ENCODE measurements around the gene OTUD4.
A peak's percentile ranks its signal among the peaks of the same experiment; 100 is the strongest.
"Not testable (repeated sequence)": the region's sequence is repeated elsewhere in the genome, so short reads cannot be mapped to it uniquely, and the experiment has no call there.

Gene OTUD4

DNA sequence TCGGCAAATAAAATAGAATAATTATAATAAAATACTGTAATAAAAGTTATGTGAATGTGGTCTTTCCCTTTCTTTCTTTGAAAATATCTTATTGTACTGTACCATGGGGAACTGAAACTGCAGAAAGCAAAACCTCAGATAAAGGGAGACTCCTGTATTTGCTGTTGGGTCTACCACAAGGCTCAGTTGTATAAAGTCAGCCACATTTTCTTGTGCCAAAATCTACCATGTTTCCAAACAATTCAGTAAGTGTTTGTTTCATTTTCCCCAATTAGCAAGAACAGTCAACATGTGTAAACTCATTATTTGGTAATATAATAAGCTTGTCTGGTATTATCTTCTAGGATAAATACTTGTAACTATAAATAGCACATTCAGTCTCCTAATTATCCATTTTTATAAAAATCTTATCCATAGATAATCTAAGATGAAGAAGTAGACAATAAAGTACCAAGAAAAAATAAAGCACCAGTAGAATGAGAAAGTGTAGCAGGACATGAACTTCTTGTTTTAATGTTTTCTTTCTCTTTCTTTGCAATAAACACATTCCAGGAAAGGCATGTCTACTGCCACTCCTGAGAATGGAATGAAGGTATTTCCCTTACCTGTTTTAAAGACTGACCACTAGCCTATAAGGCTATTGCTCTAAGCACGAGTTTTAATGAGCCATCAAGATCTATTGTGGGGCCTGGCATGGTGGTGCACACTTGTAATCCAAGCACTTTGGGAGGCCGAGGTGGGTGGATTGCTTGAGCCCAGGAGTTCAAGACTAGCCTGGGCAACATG, 15.0 kb upstream of the OTUD4 start:
- DNase-seq (ENCODE audit: insufficient read length, low spot score) (no peak), FAIRE-seq (no peak)
- no peak for TF ChIP-seq POLR2A (IDR thresholded peaks at IDR 0.05; ENCODE audit: low read depth, low read length)

GRCh38 chr4:145189981-145190380, 9.6 kb upstream of the OTUD4 start:
- TF ChIP-seq POLR2A (IDR thresholded peaks at IDR 0.05; ENCODE audit: low read depth, low read length), result no peak
- DNase-seq (ENCODE audit: insufficient read length, low spot score) (no peak), FAIRE-seq (no peak)

GRCh38 chr4:145186729-145187128, 6.3 kb upstream of the OTUD4 start:
- no peak for TF ChIP-seq POLR2A (IDR thresholded peaks at IDR 0.05; ENCODE audit: low read depth, low read length)
- DNase-seq (ENCODE audit: insufficient read length, low spot score), result no peak
- no peak for FAIRE-seq

- DNase-seq (ENCODE audit: insufficient read length, low spot score), result no peak
- TF ChIP-seq POLR2A (IDR thresholded peaks at IDR 0.05; ENCODE audit: low read depth, low read length), result no peak
- FAIRE-seq, result no peak
Observed at GRCh38 chr4:145183581-145183980, 3.2 kb upstream of the OTUD4 start.

- DNase-seq (ENCODE audit: insufficient read length, low spot score) (no peak), FAIRE-seq (no peak)
- no peak for TF ChIP-seq POLR2A (IDR thresholded peaks at IDR 0.05; ENCODE audit: low read depth, low read length)
Observed at GRCh38 chr4:145183023-145183422, 2.6 kb upstream of the OTUD4 start.

- no peak for DNase-seq (ENCODE audit: insufficient read length, low spot score)
- FAIRE-seq, result no peak
- no peak for TF ChIP-seq POLR2A (IDR thresholded peaks at IDR 0.05; ENCODE audit: low read depth, low read length)
Observed at GRCh38 chr4:145182222-145182621, 1.8 kb upstream of the OTUD4 start.

DNA sequence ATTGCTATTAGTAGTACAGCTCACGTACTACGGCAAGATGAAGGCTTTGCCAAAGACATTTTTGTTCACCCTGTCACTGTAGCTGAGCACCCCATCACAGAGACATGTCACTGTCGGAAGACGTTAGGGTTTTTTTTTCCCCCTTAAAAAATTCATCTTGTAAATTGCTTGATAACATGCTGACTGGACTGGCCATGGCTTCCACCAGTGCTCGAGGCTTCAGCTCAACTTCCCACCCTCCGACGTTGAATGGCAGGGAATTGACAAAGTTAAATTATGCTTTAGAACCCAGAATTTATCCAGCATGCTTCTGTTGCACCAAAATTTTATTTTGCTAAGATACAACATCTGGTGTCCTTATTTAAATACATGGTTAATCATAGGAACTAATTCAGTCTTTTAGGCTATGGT, 707 bp upstream of the OTUD4 start:
- DNase-seq (ENCODE audit: insufficient read length, low spot score) (no peak), FAIRE-seq (no peak)
- no peak for TF ChIP-seq POLR2A (IDR thresholded peaks at IDR 0.05; ENCODE audit: low read depth, low read length)

DNA sequence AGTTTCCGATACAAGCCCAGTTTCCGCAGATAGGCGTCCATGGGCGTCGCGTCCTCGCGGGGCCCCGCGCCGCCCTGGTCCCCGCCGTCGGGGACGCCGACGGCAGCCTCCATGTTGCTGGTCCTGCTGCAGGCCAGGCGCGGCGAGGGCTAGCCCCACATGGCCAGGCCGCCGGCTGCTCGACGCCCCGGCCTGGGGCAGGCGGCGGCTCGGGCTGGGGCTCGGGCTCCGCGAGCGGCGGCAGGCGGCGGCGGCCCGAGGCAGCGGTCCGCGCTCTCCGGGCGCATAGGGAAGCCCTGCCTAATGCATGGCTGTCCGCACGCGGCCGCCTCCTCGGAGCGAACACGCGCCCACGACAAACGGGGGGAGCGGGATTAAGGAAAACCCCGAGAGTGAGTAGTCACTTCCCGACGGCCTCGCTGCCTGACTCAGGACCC, 510 bp downstream of the OTUD4 start:
- DNase-seq (ENCODE audit: insufficient read length, low spot score); FAIRE-seq: not testable (repeated sequence)

GRCh38 chr4:145179281-145179860, 1.0 kb downstream of the OTUD4 start:
- FAIRE-seq (no peak), DNase-seq (ENCODE audit: insufficient read length, low spot score) (no peak)
- peak; percentile 45; the same call in 1 of the 2 replicates for TF ChIP-seq POLR2A (IDR thresholded peaks at IDR 0.05; ENCODE audit: low read depth, low read length)

DNA sequence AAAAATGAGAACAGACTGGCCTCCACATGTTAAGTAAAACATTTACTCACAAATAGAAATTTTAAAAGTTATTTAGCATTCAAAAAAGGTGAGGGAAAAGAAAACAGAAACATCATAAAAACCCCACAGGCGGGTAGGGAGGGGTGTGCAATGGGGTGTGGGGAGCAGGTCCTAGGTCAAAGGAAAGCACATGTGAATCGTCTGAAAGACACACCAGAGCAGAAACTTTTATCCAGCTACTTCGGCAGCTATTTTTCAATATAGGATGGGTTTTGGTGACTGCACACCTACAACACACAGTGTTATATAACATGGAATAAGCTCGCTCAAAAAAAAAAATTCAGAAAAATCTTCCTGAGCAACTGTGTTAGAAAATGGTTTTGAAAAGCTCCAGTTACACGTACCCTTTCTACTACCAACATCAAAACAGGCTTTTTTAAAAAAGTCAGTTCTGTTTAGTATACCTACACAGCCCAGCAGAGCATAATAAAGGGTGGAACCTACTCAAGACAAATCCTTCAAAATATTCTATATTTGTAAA, 1.6 kb downstream of the OTUD4 start:
- no peak for TF ChIP-seq POLR2A (IDR thresholded peaks at IDR 0.05; ENCODE audit: low read depth, low read length)
- DNase-seq (ENCODE audit: insufficient read length, low spot score), result no peak
- FAIRE-seq, result no peak

DNA sequence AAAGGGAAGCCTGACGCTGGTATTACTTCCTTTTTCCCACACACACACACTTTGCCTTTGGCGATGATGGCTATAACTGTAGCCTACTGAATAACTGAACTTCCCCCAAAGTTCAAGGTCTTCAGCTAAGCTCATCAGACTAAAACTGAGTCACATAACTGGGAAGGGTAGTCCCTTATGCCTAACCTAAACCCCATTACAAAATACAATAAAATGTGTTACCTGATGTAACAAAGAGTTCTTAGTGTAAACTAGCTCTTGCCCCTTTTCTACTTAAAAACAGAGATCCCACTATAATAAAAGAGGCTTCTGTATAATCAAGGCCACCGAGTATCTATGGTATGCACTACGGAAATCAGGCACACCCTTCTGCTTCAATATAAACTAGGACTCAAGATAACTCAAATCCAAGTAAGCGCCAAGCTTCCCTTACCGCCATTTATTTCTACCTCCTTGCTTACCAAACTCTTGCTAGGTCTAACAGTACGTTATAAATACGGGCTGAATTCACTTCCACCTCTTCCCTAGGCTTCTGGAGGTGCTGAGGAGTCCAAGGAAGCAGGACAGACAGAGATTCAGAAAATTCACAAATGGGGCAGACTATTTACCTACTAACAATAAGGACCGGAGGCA, 2.4 kb downstream of the OTUD4 start:
- DNase-seq (ENCODE audit: insufficient read length, low spot score) (no peak), FAIRE-seq (no peak)
- no peak for TF ChIP-seq POLR2A (IDR thresholded peaks at IDR 0.05; ENCODE audit: low read depth, low read length)

DNA sequence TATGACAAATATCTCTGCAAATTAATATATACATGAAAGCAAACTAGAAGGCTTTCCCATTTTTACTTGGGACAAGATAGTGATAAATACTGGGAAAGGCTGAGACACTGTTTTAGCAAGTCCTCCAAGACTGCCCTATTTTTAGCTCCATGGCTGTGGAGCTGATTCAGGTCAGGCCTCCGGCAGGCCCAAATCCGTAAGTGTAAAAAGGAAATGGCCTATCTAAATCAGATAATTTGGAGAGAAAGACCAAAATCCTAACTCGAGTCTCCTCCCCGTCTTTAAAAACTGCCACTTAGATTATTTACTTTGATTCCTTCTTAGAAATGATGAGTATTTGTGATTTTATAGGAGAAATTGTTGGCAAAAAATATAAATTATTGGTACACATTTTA, 2.9 kb downstream of the OTUD4 start:
- no peak for TF ChIP-seq POLR2A (IDR thresholded peaks at IDR 0.05; ENCODE audit: low read depth, low read length)
- DNase-seq (ENCODE audit: insufficient read length, low spot score), result no peak
- no peak for FAIRE-seq

DNA sequence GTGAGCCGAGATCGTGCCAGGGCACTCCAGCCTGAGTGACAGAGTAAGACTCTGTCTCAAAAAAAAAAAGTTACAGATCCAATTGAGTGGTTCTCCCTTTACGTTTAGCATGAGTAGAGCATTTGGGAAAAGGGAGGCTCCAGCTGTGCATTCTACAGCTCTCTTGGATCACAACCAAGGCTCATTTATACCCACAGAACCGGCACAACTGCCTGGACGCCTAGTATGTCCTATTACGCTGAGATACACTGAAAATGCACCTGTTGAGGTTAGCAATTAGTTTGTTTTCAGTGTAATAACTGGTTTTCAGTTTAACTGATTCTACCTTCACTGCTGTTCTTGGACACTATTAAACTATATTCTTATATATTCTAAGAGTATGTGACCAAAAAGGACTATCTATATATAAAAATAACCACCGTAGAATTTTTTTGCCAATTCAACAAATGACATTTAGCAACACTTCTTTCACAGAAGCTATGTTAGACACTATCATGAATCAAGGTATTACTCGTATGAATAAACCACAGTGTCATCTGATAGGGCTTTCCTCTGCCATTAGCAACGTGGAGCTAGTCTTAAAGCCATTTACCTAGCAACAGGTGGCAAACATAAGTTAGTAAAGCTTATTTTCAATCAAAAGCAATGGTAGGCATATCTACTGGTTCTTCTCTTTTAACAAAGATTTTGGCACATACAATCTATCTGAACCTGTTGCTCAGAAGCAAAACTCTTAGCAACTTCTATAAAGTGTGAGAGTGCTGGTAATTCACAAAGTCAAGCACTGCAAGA, 3.6 kb downstream of the OTUD4 start:
- FAIRE-seq (no peak), DNase-seq (ENCODE audit: insufficient read length, low spot score) (no peak)
- no peak for TF ChIP-seq POLR2A (IDR thresholded peaks at IDR 0.05; ENCODE audit: low read depth, low read length)

DNA sequence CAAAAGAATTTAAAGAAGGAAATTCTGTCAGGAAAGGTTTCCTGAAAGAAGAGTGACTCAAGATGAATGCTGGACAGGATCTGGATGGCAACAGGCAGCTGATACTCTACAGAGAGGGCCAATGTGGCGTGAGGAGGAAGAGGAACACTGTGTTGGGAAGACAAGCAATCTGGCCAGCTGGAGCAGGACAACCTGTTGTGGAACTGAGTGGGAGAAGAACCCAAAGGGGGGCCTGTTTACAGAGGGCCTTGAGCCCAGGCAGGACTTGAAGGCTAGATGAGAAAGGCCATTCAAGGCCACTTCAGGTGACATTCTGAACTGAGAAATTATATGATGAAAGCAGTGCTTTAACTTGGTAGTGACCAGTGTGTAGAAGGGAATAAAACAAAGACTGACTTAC, 8.5 kb downstream of the OTUD4 start:
- FAIRE-seq (no peak), DNase-seq (ENCODE audit: insufficient read length, low spot score) (no peak)
- no peak for TF ChIP-seq POLR2A (IDR thresholded peaks at IDR 0.05; ENCODE audit: low read depth, low read length)
